DND-41 (cell line): ENCODE results near the gene SLC24A2.

Experiments used
- EZH2 ChIP-seq: IDR thresholded peaks from 3 replicates; pipeline ENCODE4 v1.6.1; 2012; ENCODE audit warnings: borderline replicate concordance, low read depth, mild to moderate bottlenecking, moderate library complexity, low read length, inconsistent platforms; ENCODE audit not compliant: severe bottlenecking
- TF ChIP-seq, protein P1 (sequence below): IDR thresholded peaks from 2 replicates; pipeline ENCODE4 v1.5.1; 2012; ENCODE audit warnings: borderline replicate concordance, low read length, moderate library complexity, mild to moderate bottlenecking; ENCODE audit not compliant: poor library complexity, severe bottlenecking; ENCODE audit errors: extremely low read depth

GRCh38 chr9:19812194-19812593 is 23.4 kb upstream of the SLC24A2 start:
- TF ChIP-seq, protein P1, sequence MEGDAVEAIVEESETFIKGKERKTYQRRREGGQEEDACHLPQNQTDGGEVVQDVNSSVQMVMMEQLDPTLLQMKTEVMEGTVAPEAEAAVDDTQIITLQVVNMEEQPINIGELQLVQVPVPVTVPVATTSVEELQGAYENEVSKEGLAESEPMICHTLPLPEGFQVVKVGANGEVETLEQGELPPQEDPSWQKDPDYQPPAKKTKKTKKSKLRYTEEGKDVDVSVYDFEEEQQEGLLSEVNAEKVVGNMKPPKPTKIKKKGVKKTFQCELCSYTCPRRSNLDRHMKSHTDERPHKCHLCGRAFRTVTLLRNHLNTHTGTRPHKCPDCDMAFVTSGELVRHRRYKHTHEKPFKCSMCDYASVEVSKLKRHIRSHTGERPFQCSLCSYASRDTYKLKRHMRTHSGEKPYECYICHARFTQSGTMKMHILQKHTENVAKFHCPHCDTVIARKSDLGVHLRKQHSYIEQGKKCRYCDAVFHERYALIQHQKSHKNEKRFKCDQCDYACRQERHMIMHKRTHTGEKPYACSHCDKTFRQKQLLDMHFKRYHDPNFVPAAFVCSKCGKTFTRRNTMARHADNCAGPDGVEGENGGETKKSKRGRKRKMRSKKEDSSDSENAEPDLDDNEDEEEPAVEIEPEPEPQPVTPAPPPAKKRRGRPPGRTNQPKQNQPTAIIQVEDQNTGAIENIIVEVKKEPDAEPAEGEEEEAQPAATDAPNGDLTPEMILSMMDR = no peak
- no peak for TF ChIP-seq EZH2
